ENCODE measurements around the gene TSPYL6.

TSPYL6 gene

GRCh38 chr2:54254180-54254579 lies 1.8 kb downstream of the TSPYL6 start:
- H3K4me2 ChIP-seq (ENCODE audit: low read length) = no peak overlapping the region
- no peaks in the 10 kb centered on the region for H3K27me3 ChIP-seq (ENCODE audit: control insufficient read depth, insufficient read depth, low read length)
- no peak overlapping the region for H3K4me3 ChIP-seq (ENCODE audit: low read length)
- H3K36me3 ChIP-seq (ENCODE audit: insufficient read depth, low read length) = no peaks in the 10 kb centered on the region
- no peaks in the 10 kb centered on the region for H3K9me3 ChIP-seq (replicated peaks; ENCODE audit: low read length)
- H3K4me1 ChIP-seq (ENCODE audit: control insufficient read depth, insufficient read depth, low read length) = no peaks in the 10 kb centered on the region
- H3K9ac ChIP-seq (ENCODE audit: low read depth, low read length) = no peak overlapping the region

GRCh38 chr2:54249629-54250028 lies 6.4 kb downstream of the TSPYL6 start:
- no peak overlapping the region for H3K9ac ChIP-seq (ENCODE audit: low read depth, low read length)
- H3K9me3 ChIP-seq (replicated peaks; ENCODE audit: low read length) = no peaks in the 10 kb centered on the region
- H3K4me1 ChIP-seq (ENCODE audit: control insufficient read depth, insufficient read depth, low read length) = no peaks in the 10 kb centered on the region
- H3K27me3 ChIP-seq (ENCODE audit: control insufficient read depth, insufficient read depth, low read length) = no peaks in the 10 kb centered on the region
- no peaks in the 10 kb centered on the region for H3K36me3 ChIP-seq (ENCODE audit: insufficient read depth, low read length)
- H3K4me2 ChIP-seq (ENCODE audit: low read length) = no peak overlapping the region
- H3K4me3 ChIP-seq (ENCODE audit: low read length) = no peak overlapping the region

GRCh38 chr2:54247115-54247514 lies 8.9 kb downstream of the TSPYL6 start:
- H3K9me3 ChIP-seq (replicated peaks; ENCODE audit: low read length) = no peaks in the 10 kb centered on the region
- no peak overlapping the region for H3K4me2 ChIP-seq (ENCODE audit: low read length)
- H3K27me3 ChIP-seq (ENCODE audit: control insufficient read depth, insufficient read depth, low read length) = no peaks in the 10 kb centered on the region
- no peaks in the 10 kb centered on the region for H3K4me1 ChIP-seq (ENCODE audit: control insufficient read depth, insufficient read depth, low read length)
- H3K36me3 ChIP-seq (ENCODE audit: insufficient read depth, low read length) = no peaks in the 10 kb centered on the region
- H3K9ac ChIP-seq (ENCODE audit: low read depth, low read length) = no peak overlapping the region
- no peak overlapping the region for H3K4me3 ChIP-seq (ENCODE audit: low read length)

- H3K9me3 ChIP-seq (replicated peaks; ENCODE audit: low read length) = peaks cover 3% of the 10 kb centered on the region
- peak overlapping the region; percentile 42 for H3K4me2 ChIP-seq (ENCODE audit: low read length)
- H3K4me3 ChIP-seq (ENCODE audit: low read length) = no peak overlapping the region
- H3K36me3 ChIP-seq (ENCODE audit: insufficient read depth, low read length) = no peaks in the 10 kb centered on the region
- H3K4me1 ChIP-seq (ENCODE audit: control insufficient read depth, insufficient read depth, low read length) = peaks cover 26% of the 10 kb centered on the region
- H3K9ac ChIP-seq (ENCODE audit: low read depth, low read length) = no peak overlapping the region
- no peaks in the 10 kb centered on the region for H3K27me3 ChIP-seq (ENCODE audit: control insufficient read depth, insufficient read depth, low read length)
Measured at GRCh38 chr2:54240515-54241469, 15.2 kb downstream of the TSPYL6 start.

- peaks cover 3% of the 10 kb centered on the region for H3K9me3 ChIP-seq (replicated peaks; ENCODE audit: low read length)
- no peak overlapping the region for H3K4me3 ChIP-seq (ENCODE audit: low read length)
- no peaks in the 10 kb centered on the region for H3K27me3 ChIP-seq (ENCODE audit: control insufficient read depth, insufficient read depth, low read length)
- H3K36me3 ChIP-seq (ENCODE audit: insufficient read depth, low read length) = no peaks in the 10 kb centered on the region
- no peak overlapping the region for H3K9ac ChIP-seq (ENCODE audit: low read depth, low read length)
- peak overlapping the region; percentile 42 for H3K4me2 ChIP-seq (ENCODE audit: low read length)
- H3K4me1 ChIP-seq (ENCODE audit: control insufficient read depth, insufficient read depth, low read length) = peaks cover 26% of the 10 kb centered on the region
Measured at GRCh38 chr2:54239427-54239826, 16.6 kb downstream of the TSPYL6 start.

GRCh38 chr2:54237428-54237827 lies 18.6 kb downstream of the TSPYL6 start:
- no peaks in the 10 kb centered on the region for H3K27me3 ChIP-seq (ENCODE audit: control insufficient read depth, insufficient read depth, low read length)
- no peak overlapping the region for H3K9ac ChIP-seq (ENCODE audit: low read depth, low read length)
- H3K4me1 ChIP-seq (ENCODE audit: control insufficient read depth, insufficient read depth, low read length) = peaks cover 26% of the 10 kb centered on the region
- no peak overlapping the region for H3K4me3 ChIP-seq (ENCODE audit: low read length)
- no peaks in the 10 kb centered on the region for H3K36me3 ChIP-seq (ENCODE audit: insufficient read depth, low read length)
- H3K4me2 ChIP-seq (ENCODE audit: low read length) = no peak overlapping the region
- H3K9me3 ChIP-seq (replicated peaks; ENCODE audit: low read length) = peaks cover 3% of the 10 kb centered on the region

- no peaks in the 10 kb centered on the region for H3K27me3 ChIP-seq (ENCODE audit: control insufficient read depth, insufficient read depth, low read length)
- no peak overlapping the region for H3K4me3 ChIP-seq (ENCODE audit: low read length)
- no peaks in the 10 kb centered on the region for H3K36me3 ChIP-seq (ENCODE audit: insufficient read depth, low read length)
- H3K9ac ChIP-seq (ENCODE audit: low read depth, low read length) = no peak overlapping the region
- peaks cover 8% of the 10 kb centered on the region for H3K4me1 ChIP-seq (ENCODE audit: control insufficient read depth, insufficient read depth, low read length)
- H3K9me3 ChIP-seq (replicated peaks; ENCODE audit: low read length) = peaks cover 3% of the 10 kb centered on the region
- no peak overlapping the region for H3K4me2 ChIP-seq (ENCODE audit: low read length)
Measured at GRCh38 chr2:54233832-54234649, 22.0 kb downstream of the TSPYL6 start.

GRCh38 chr2:54228945-54229344 lies 27.1 kb downstream of the TSPYL6 start:
- Histone ChIP-seq H3K9ac (ENCODE audit: low read depth, low read length) (no peak overlapping the region), H3K9me3 (replicated peaks; ENCODE audit: low read length) (no peaks in the 10 kb centered on the region), H3K4me2 (ENCODE audit: low read length) (no peak overlapping the region), H3K36me3 (ENCODE audit: insufficient read depth, low read length) (no peaks in the 10 kb centered on the region), H3K4me1 (ENCODE audit: control insufficient read depth, insufficient read depth, low read length) (peaks cover 8% of the 10 kb centered on the region), H3K4me3 (ENCODE audit: low read length) (no peak overlapping the region), H3K27me3 (ENCODE audit: control insufficient read depth, insufficient read depth, low read length) (no peaks in the 10 kb centered on the region)

GRCh38 chr2:54227798-54228197 lies 28.2 kb downstream of the TSPYL6 start:
- Histone ChIP-seq H3K36me3 (ENCODE audit: insufficient read depth, low read length) (no peaks in the 10 kb centered on the region), H3K4me1 (ENCODE audit: control insufficient read depth, insufficient read depth, low read length) (peaks cover 8% of the 10 kb centered on the region), H3K9ac (ENCODE audit: low read depth, low read length) (no peak overlapping the region), H3K4me3 (ENCODE audit: low read length) (no peak overlapping the region), H3K4me2 (ENCODE audit: low read length) (no peak overlapping the region), H3K27me3 (ENCODE audit: control insufficient read depth, insufficient read depth, low read length) (no peaks in the 10 kb centered on the region), H3K9me3 (replicated peaks; ENCODE audit: low read length) (no peaks in the 10 kb centered on the region)

GRCh38 chr2:54226260-54226659 lies 29.8 kb downstream of the TSPYL6 start:
- Histone ChIP-seq H3K27me3 (ENCODE audit: control insufficient read depth, insufficient read depth, low read length) (no peaks in the 10 kb centered on the region), H3K9ac (ENCODE audit: low read depth, low read length) (no peak overlapping the region), H3K4me3 (ENCODE audit: low read length) (no peak overlapping the region), H3K4me2 (ENCODE audit: low read length) (no peak overlapping the region), H3K4me1 (ENCODE audit: control insufficient read depth, insufficient read depth, low read length) (peaks cover 8% of the 10 kb centered on the region), H3K36me3 (ENCODE audit: insufficient read depth, low read length) (no peaks in the 10 kb centered on the region), H3K9me3 (replicated peaks; ENCODE audit: low read length) (no peaks in the 10 kb centered on the region)

GRCh38 chr2:54224997-54225396 lies 31.0 kb downstream of the TSPYL6 start:
- H3K9ac ChIP-seq (ENCODE audit: low read depth, low read length) = no peak overlapping the region
- H3K36me3 ChIP-seq (ENCODE audit: insufficient read depth, low read length) = no peaks in the 10 kb centered on the region
- H3K4me1 ChIP-seq (ENCODE audit: control insufficient read depth, insufficient read depth, low read length) = peaks cover 8% of the 10 kb centered on the region
- H3K9me3 ChIP-seq (replicated peaks; ENCODE audit: low read length) = no peaks in the 10 kb centered on the region
- H3K4me2 ChIP-seq (ENCODE audit: low read length) = no peak overlapping the region
- H3K4me3 ChIP-seq (ENCODE audit: low read length) = no peak overlapping the region
- H3K27me3 ChIP-seq (ENCODE audit: control insufficient read depth, insufficient read depth, low read length) = no peaks in the 10 kb centered on the region

All from skeletal muscle satellite cell (primary cell).